Subcutaneous preadipocyte (primary cell): ENCODE results near the gene GKN1. TPM values are rescaled to one million over a fixed set of nuclear protein-coding genes. Genes with fewer than 3 reads are reported as not detected.

ENCODE experiments used
- total RNA-seq: library from RNA; depleted of rRNA; stranded (reverse); fragments of >200 nt; gene quantifications from 2 replicates; pipeline ENCODE4 v1.2.3, GENCODE V29; 2012

Gene GKN1, protein sequence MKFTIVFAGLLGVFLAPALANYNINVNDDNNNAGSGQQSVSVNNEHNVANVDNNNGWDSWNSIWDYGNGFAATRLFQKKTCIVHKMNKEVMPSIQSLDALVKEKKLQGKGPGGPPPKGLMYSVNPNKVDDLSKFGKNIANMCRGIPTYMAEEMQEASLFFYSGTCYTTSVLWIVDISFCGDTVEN
- not detected in 2 replicates for total RNA-seq

DNA sequence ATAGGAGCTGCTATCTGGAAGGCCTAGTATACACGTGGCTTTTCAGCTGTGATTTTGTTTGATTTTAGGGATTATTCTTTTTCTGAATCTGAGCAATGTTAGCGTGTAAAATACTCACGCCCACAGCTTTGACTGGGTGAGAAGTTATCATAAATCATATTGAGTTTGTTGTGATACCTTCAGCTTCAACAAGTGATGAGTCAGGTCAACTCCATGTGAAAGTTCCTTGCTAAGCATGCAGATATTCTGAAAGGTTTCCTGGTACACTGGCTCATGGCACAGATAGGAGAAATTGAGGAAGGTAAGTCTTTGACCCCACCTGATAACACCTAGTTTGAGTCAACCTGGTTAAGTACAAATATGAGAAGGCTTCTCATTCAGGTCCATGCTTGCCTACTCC is at the start of gene GKN1:
Gene GKN1 (plus strand): TSS at position 386 of the 400 bp plus-strand sequence. CDS start 42 bp downstream, outside the sequence.

DNA sequence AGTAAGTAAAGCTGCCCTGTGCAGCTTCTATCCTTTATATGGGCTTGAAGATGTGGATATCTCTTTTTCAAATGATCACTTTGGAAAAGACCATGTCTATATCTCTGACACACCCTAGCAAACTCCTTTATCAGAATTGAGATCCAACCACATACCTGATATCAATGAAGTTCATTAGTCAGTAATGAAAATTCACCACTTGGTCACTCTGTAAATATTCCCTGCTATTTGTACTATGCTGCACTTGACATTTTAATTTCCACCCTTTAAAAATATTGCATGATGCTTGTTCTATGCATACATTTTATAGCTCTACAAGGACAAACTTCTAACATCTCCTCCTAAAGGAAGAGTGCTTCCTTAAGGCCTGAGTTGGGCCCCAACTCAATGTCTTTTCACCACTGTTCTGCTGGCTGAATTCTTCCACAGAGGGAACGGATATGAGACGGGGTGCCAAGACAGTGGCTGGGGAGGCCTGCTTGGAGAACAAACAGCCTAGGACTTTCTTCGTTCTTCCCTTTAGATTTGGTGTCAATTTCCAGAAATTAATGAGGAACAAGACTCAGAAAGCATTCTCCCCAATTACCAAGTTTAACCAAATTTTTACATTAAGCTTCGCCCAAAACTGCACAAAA is 21.4 kb upstream of the GKN1 start, which contains the start of gene GKN2:
Gene GKN2 (minus strand): TSS at position 7 of the 635 bp plus-strand sequence. CDS start 32 bp downstream, outside the sequence.

DNA sequence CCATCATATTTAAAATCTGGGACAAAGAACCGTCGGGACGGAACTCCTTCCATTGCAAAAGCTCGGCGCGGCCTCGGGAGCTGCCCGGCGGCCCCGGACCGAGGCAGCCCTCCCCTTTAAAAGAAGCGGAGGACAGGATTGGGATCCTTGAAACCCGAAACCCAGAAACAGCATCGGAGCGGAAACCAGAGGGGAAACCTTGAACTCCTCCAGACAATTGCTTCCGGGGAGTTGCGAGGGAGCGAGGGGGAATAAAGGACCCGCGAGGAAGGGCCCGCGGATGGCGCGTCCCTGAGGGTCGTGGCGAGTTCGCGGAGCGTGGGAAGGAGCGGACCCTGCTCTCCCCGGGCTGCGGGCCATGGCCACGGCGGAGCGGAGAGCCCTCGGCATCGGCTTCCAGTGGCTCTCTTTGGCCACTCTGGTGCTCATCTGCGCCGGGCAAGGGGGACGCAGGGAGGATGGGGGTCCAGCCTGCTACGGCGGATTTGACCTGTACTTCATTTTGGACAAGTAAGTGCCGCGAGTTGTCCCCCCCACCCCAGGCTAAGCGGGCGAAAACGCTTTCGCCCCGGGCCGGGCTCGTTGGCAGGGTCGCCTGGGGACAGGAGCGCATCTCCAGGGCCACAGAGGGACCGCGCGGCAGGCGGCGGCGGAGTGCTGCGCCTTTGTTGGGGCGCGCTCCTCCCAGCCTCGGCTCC is 38.9 kb downstream of the GKN1 start, which contains the start of gene ANTXR1:
Gene ANTXR1 (plus strand): TSS at position 38 of the 698 bp plus-strand sequence. CDS start 321 bp downstream, at position 359.

Other genes with a start within 250 kb of the GKN1 start
- gene ARHGAP25, start 239.8 kb upstream of the GKN1 start, total RNA-seq = under 0.01 TPM in 1 of 2 replicates, not detected in the other
- under 0.01 TPM in 1 of 2 replicates, not detected in the other for gene BMP10, start 103.2 kb upstream of the GKN1 start, total RNA-seq
- not detected in 2 replicates for gene GKN2, start 21.7 kb upstream of the GKN1 start, total RNA-seq
- gene ANTXR1, start 38.5 kb downstream of the GKN1 start, total RNA-seq = 24.6 and 29.5 TPM in 2 replicates